OCI-LY7 (cell line): ENCODE data around the gene LRRC4C. TPM values are rescaled to one million over a fixed set of nuclear protein-coding genes. Genes with fewer than 3 reads are reported as not detected.
"Not testable (repeated sequence)": the region's sequence is repeated elsewhere in the genome, so short reads cannot be mapped to it uniquely, and the experiment has no call there.

Experiments used
- BruUV-seq: library from RNA; stranded (reverse); fragments of 400-500 nt; replicated peaks from 2 replicates; lab custom pipeline; 2021; lab: Mats Ljungman, UMichigan
- CTCF ChIA-PET: fragments of 300-600 bp; sonication (Branson Sonifier 250); formaldehyde crosslinking; loops from one replicate; lab custom pipeline; 2022; ENCODE audit warnings: antibody characterized with exemption; ENCODE audit not compliant: unreplicated experiment; lab: Charles Lee
- POLR2A ChIA-PET: fragments of 300-600 bp; sonication (Branson Sonifier 250); formaldehyde crosslinking; loops from one replicate; lab custom pipeline; 2022; ENCODE audit warnings: antibody characterized with exemption; lab: Charles Lee
- DNase-seq: peaks from one replicate; pipeline ENCODE4 v3.0.0-alpha.2; 2015; ENCODE audit warnings: low spot score
- H2AFZ ChIP-seq: fragments of 200-600 bp; sonication (generic), shearing (Covaris generic); 2 replicates; pipeline ENCODE4 v1.6.1; 2014; ENCODE audit warnings: mild to moderate bottlenecking, antibody characterized with exemption, low read length, moderate library complexity
- H3K27ac ChIP-seq: fragments of 200-600 bp; sonication (generic); 2 replicates; pipeline ENCODE4 v1.5.1; 2014; ENCODE audit warnings: mixed run types, low read depth, mild to moderate bottlenecking, moderate library complexity, low read length, inconsistent platforms; ENCODE audit not compliant: poor library complexity, severe bottlenecking
- H3K36me3 ChIP-seq: fragments of 200-600 bp; sonication (generic); 2 replicates; pipeline ENCODE4 v1.6.1; 2014; ENCODE audit warnings: mild to moderate bottlenecking, antibody characterized with exemption, low read length, moderate library complexity, mixed read lengths; ENCODE audit not compliant: insufficient read depth
- H3K4me1 ChIP-seq: fragments of 200-600 bp; sonication (generic); 2 replicates; pipeline ENCODE4 v1.5.1; 2014; ENCODE audit warnings: mild to moderate bottlenecking, low read length; ENCODE audit not compliant: insufficient read depth, poor library complexity, severe bottlenecking
- H3K4me2 ChIP-seq: fragments of 200-600 bp; sonication (generic); 2 replicates; pipeline ENCODE4 v1.6.1; 2014; ENCODE audit warnings: mild to moderate bottlenecking, low read length
- H3K4me3 ChIP-seq: fragments of 200-600 bp; sonication (generic); 2 replicates; pipeline ENCODE4 v1.5.1; 2014; ENCODE audit warnings: mild to moderate bottlenecking, low read depth, low read length; ENCODE audit not compliant: poor library complexity, severe bottlenecking
- H3K79me2 ChIP-seq: fragments of 200-600 bp; sonication (generic); 2 replicates; pipeline ENCODE4 v1.6.1; 2016; ENCODE audit warnings: low read depth, mild to moderate bottlenecking, low read length, moderate library complexity, mixed read lengths; ENCODE audit not compliant: insufficient read depth
- H3K9me2 ChIP-seq: fragments of 200-600 bp; sonication (generic); 2 replicates; pipeline ENCODE4 v1.6.1; 2016; ENCODE audit warnings: mild to moderate bottlenecking, low read length, mixed read lengths; ENCODE audit not compliant: insufficient read depth
- H3K9me3 ChIP-seq: fragments of 200-600 bp; sonication (generic); 2 replicates; pipeline ENCODE4 v1.6.1; 2014; ENCODE audit warnings: mild to moderate bottlenecking, mixed run types, low read length, mixed read lengths
- H4K20me1 ChIP-seq: fragments of 200-600 bp; sonication (generic); 2 replicates; pipeline ENCODE4 v1.6.1; 2014; ENCODE audit warnings: mild to moderate bottlenecking, antibody characterized with exemption, low read length, moderate library complexity, mixed read lengths; ENCODE audit not compliant: insufficient read depth
- EZH2phosphoT487 ChIP-seq: fragments of 200-600 bp; sonication (generic); IDR thresholded peaks from 2 replicates; pipeline ENCODE4 v1.6.1; 2018; ENCODE audit warnings: low read depth, borderline replicate concordance, mild to moderate bottlenecking, mixed run types, antibody characterized with exemption, low read length, moderate library complexity, mixed read lengths
- intact Hi-C: fragments of 100-400 bp; cut with micrococcal nuclease; formaldehyde crosslinking; loops from one replicate; pipeline ENCODE4 v1.10.0; 2022; ENCODE audit not compliant: unreplicated experiment
- total RNA-seq, 2 experiments: library from RNA; depleted of rRNA in 1 of 2; stranded (reverse); fragments of >200 nt in 1 of 2; shearing (Covaris generic) in 1 of 2; gene quantifications; 2 replicates each; pipeline ENCODE4 v1.2.3, GENCODE V29; 2014 to 2022
- TF ChIP-seq, protein P1 (sequence below): fragments of 200-600 bp; sonication (generic); conservative IDR thresholded peaks from 2 replicates; pipeline ENCODE4 v1.5.1; 2014; ENCODE audit warnings: mild to moderate bottlenecking, antibody characterized with exemption, low read length, moderate library complexity, mixed read lengths

LRRC4C gene
- total RNA-seq, 2 experiments from 2014 or later: not detected

DNA sequence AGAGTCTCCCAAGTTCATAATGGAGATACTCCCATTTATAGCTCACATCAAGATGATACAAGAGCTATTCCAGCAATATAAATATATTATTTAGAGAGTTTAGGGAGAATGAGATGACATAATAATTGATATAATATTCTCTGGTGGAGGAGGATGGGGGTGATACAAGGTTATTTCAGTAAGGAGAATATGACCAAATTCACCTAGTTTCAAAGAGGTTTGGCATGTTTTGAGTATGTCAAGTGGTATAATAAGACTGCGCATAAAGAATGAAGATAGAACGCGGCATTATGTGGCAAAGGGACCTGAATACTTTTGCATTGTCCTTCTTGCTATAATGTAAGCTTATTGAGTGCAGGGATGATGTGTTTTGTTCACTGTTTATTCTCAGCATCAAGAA lies 1283.5 kb downstream of the LRRC4C start:
- H3K36me3 ChIP-seq: no peaks in the 10 kb centered on the region
- no peak for TF ChIP-seq EZH2phosphoT487
- TF ChIP-seq, protein P1, sequence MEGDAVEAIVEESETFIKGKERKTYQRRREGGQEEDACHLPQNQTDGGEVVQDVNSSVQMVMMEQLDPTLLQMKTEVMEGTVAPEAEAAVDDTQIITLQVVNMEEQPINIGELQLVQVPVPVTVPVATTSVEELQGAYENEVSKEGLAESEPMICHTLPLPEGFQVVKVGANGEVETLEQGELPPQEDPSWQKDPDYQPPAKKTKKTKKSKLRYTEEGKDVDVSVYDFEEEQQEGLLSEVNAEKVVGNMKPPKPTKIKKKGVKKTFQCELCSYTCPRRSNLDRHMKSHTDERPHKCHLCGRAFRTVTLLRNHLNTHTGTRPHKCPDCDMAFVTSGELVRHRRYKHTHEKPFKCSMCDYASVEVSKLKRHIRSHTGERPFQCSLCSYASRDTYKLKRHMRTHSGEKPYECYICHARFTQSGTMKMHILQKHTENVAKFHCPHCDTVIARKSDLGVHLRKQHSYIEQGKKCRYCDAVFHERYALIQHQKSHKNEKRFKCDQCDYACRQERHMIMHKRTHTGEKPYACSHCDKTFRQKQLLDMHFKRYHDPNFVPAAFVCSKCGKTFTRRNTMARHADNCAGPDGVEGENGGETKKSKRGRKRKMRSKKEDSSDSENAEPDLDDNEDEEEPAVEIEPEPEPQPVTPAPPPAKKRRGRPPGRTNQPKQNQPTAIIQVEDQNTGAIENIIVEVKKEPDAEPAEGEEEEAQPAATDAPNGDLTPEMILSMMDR: no peak
- H3K4me1 ChIP-seq: no peaks in the 10 kb centered on the region
- ChIA-PET POLR2A (interaction anchor here (0.7 kb wide), 1 partner anchor 28 kb away, joined by 8 read pairs; no protein-coding TSS in a partner anchor), CTCF (no interaction called here)
- H3K9me3 ChIP-seq: no peaks in the 10 kb centered on the region
- no peak overlapping the region for H3K4me2 ChIP-seq
- no peaks in the 10 kb centered on the region for H3K9me2 ChIP-seq
- no TSS peak for BruUV-seq
- H4K20me1 ChIP-seq: no peaks in the 10 kb centered on the region
- H2AFZ ChIP-seq: no peak overlapping the region
- no peak overlapping the region for H3K27ac ChIP-seq
- intact Hi-C loops: no loop called here
- no peak overlapping the region for H3K4me3 ChIP-seq
- no peak for DNase-seq
- no peaks in the 10 kb centered on the region for H3K79me2 ChIP-seq

DNA sequence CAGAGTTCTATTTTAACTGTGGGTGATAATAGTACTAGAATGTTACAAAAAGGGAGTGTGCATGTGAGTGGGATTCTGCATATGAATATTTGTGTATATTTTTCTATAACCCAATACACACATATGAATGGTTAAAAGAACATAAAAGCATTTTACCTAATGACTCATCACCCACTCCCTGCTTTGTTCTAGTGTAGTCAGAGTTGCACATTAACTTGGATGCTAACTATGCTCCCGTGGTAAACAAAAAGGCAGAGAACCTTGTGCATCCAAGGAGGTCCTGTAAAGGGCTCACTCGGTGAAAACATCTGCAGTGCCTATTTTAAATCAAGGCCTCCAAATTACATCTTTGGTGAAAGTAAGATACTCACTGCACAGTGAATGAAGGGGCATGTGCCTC lies 1289.4 kb downstream of the LRRC4C start:
- H3K36me3 ChIP-seq: no peaks in the 10 kb centered on the region
- H3K9me3 ChIP-seq: no peaks in the 10 kb centered on the region
- H3K27ac ChIP-seq: no peak overlapping the region
- CTCF ChIA-PET: no interaction called here
- H4K20me1 ChIP-seq: no peaks in the 10 kb centered on the region
- POLR2A ChIA-PET: no interaction called here
- H3K4me2 ChIP-seq: no peak overlapping the region
- no peaks in the 10 kb centered on the region for H3K4me1 ChIP-seq
- H3K79me2 ChIP-seq: no peaks in the 10 kb centered on the region
- DNase-seq: no peak
- no peaks in the 10 kb centered on the region for H3K9me2 ChIP-seq
- no peak overlapping the region for H2AFZ ChIP-seq
- BruUV-seq: no TSS peak
- TF ChIP-seq, protein P1: no peak
- TF ChIP-seq EZH2phosphoT487: no peak
- intact Hi-C loops: no loop called here
- no peak overlapping the region for H3K4me3 ChIP-seq

GRCh38 chr11:40168414-40168813 lies 1291.0 kb downstream of the LRRC4C start:
- no peak overlapping the region for H2AFZ ChIP-seq
- no peak overlapping the region for H3K4me2 ChIP-seq
- ChIA-PET CTCF (no interaction called here), POLR2A (interaction anchor here (0.5 kb wide), 1 partner anchor 30 kb away, joined by 4 read pairs; no protein-coding TSS in a partner anchor)
- no peak overlapping the region for H3K4me3 ChIP-seq
- H3K4me1 ChIP-seq: no peaks in the 10 kb centered on the region
- intact Hi-C loops: no loop called here
- H3K9me3 ChIP-seq: no peaks in the 10 kb centered on the region
- H4K20me1 ChIP-seq: no peaks in the 10 kb centered on the region
- H3K27ac ChIP-seq: no peak overlapping the region
- H3K79me2 ChIP-seq: no peaks in the 10 kb centered on the region
- no peaks in the 10 kb centered on the region for H3K9me2 ChIP-seq
- no peak for TF ChIP-seq EZH2phosphoT487
- TF ChIP-seq, protein P1: no peak
- no peaks in the 10 kb centered on the region for H3K36me3 ChIP-seq
- DNase-seq: no peak
- no TSS peak for BruUV-seq

- CTCF ChIA-PET, BruUV-seq, H4K20me1 ChIP-seq, H3K27ac ChIP-seq, intact Hi-C loops, H3K9me3 ChIP-seq, H3K4me3 ChIP-seq, DNase-seq, H3K36me3 ChIP-seq, H3K4me2 ChIP-seq, H2AFZ ChIP-seq, H3K4me1 ChIP-seq, H3K79me2 ChIP-seq, H3K9me2 ChIP-seq: not testable (repeated sequence)
- POLR2A ChIA-PET: interaction anchor here (1.0 kb wide), 1 partner anchor 39 kb away, joined by 3 read pairs; no protein-coding TSS in a partner anchor
Measured at GRCh38 chr11:40167805-40168204, 1291.6 kb downstream of the LRRC4C start.
